GM12891 (cell line): Measurements from ENCODE around the gene GDNF.

Source experiments
- DNase-seq: peaks from one replicate; pipeline ENCODE4 v3.0.0; 2011; ENCODE audit warnings: low spot score; ENCODE audit not compliant: insufficient read length
- FAIRE-seq: peaks from 2 replicates; lab custom pipeline; 2011; peaks lifted over from hg19 to GRCh38; lab: Jason Lieb, UNC
- PAX5 ChIP-seq: IDR thresholded peaks from 2 replicates; pipeline ENCODE4 v1.6.1; 2011; ENCODE audit warnings: low read length, moderate library complexity, mild to moderate bottlenecking; ENCODE audit not compliant: insufficient read depth, severe bottlenecking
- POLR2A ChIP-seq: IDR thresholded peaks from 2 replicates; pipeline ENCODE4 v1.6.1; 2011; ENCODE audit warnings: low read depth, low read length, control low read depth
- POLR2AphosphoS5 ChIP-seq: IDR thresholded peaks from 2 replicates; pipeline ENCODE4 v1.6.1; 2011; ENCODE audit warnings: low read depth, low read length, control low read depth
- POU2F2 ChIP-seq: IDR thresholded peaks from 2 replicates; pipeline ENCODE4 v1.6.1; 2011; ENCODE audit warnings: low read depth, mild to moderate bottlenecking, control low read depth, low read length, moderate library complexity
- SPI1 ChIP-seq: IDR thresholded peaks from 2 replicates; pipeline ENCODE4 v1.6.1; 2011; ENCODE audit warnings: low read depth, low read length, control low read depth
- TAF1 ChIP-seq: IDR thresholded peaks from 2 replicates; pipeline ENCODE4 v1.6.1; 2011; ENCODE audit warnings: low read depth, low read length, control low read depth

GDNF gene

DNA sequence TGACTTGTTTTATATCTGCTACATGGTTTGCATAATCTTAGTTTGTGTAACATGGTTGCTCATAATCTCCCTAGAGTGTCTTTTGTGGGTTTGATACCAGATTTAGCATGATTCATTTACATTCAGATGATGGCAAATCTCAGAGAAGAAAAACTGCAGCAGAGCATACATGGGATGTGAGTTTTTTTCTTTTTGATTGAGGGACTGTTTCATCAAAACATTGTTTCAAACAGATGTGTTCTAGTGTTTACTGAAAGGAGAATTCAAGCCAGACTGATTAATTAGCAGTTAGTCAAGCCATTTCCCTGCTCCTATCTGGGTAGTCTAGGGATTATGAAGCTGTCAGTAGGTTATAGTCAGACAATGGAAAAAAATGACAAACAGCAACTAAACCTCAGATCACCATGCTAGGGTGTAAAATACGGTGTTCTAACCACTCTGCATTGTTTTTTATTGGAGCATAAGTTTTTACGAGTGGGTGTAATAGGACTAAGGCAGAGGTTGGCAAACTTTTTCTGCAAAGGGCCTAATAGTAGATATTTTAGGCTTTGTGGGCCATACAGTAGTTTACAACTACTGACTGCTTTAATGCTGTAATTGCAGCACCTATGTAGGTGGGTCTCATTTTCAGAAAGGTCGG lies 10.5 kb upstream of the GDNF start:
- no peak for TF ChIP-seq TAF1
- no peak for TF ChIP-seq POLR2A
- no peak for TF ChIP-seq POU2F2
- TF ChIP-seq PAX5, result no peak
- TF ChIP-seq SPI1, result no peak
- TF ChIP-seq POLR2AphosphoS5, result no peak
- FAIRE-seq (no peak), DNase-seq (no peak)

DNA sequence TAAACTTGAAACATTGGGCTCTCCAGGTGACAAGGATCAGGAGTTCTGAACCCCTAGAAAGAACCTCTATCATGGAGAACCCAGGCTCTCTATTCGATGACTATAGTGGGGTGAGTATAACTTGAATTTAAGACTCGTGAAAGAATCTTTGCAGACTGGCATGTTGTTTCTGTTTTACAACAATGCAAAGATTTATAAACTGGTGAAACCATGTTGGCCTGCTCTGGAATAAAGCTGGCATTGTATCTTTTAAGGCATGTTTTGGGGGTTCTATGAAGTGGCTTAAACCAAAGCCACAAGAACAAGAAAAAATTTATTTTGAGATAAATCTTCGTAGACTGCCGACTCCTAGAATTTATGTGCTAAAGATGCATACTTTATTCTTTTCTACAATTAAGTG lies 9.8 kb upstream of the GDNF start:
- TF ChIP-seq SPI1, result no peak
- FAIRE-seq (no peak), DNase-seq (no peak)

DNA sequence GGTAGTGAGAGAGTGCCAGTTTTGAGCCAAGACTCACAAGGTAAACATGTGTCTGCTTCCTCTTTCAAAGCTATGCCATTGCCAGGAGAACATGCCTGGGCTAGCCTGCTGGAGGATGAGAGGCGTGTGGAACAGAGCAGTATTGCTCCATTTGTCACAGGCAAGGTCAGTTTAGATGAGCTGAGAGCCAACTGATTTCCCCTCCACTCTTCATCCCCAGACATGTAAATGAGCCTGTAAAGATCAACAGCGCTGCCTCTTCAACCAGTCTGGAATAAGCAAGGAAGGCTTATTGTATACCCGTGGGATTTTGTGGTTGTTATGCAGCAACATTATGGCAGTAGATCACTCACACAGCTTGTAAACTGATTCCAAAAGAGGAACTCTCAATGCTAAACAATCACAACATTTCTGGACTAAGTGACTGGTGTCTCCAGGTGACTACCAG lies 8.2 kb upstream of the GDNF start:
- FAIRE-seq (peak; percentile 45), DNase-seq (no peak)
- TF ChIP-seq POLR2A (no peak), SPI1 (peak; percentile 52; the same call in 1 of the 2 replicates)

DNA sequence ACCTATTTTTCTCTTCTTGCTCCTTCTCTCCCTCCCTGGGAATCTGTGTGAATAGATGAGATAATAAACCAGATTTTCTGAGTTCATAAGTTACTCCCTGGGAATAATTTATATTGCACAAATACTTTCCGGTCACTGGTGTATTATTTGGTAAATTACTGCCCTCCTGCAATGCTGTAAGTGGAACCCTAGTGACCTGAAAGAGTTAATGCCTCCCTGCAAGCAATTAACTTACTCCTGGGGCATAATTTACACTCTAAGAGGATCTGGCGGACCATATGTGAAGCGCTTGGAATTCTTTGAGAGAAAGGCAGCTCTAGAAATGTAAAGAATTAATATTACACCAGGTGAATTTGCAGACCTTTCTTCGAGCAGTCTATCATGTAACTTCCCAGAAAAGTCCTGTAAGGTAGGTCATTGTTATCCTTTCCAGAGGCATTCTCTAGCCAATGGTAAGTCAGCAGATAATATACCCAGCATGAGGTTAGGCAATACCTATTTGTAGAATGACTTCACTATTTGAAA lies 7.0 kb upstream of the GDNF start:
- DNase-seq (no peak), FAIRE-seq (no peak)
- TF ChIP-seq TAF1 (no peak), POLR2A (no peak), PAX5 (no peak), POU2F2 (no peak), SPI1 (no peak), POLR2AphosphoS5 (no peak)

DNA sequence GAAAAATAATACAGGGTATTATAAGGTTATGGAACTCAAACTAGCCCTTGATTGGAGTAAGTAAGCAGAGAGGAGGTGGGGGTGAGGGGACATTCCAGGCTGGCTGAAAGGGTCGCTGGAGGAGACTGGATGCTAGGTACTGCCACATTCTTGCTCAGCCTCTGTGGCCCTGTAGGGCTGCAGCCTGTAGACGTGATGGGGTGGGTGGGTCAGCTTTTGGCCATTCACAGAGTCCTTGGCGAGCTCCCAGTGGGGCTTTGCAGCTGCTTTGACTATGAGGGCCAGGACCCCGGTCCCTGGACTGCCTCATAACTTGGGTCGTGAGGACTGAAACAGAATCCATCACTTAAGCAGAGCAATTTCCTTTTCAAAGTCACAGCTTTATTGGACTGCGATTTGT lies 4.2 kb upstream of the GDNF start:
- FAIRE-seq (no peak), DNase-seq (no peak)
- TF ChIP-seq TAF1, result no peak
- no peak for TF ChIP-seq SPI1
- TF ChIP-seq POLR2AphosphoS5, result no peak
- no peak for TF ChIP-seq POU2F2
- no peak for TF ChIP-seq POLR2A
- TF ChIP-seq PAX5, result no peak

DNA sequence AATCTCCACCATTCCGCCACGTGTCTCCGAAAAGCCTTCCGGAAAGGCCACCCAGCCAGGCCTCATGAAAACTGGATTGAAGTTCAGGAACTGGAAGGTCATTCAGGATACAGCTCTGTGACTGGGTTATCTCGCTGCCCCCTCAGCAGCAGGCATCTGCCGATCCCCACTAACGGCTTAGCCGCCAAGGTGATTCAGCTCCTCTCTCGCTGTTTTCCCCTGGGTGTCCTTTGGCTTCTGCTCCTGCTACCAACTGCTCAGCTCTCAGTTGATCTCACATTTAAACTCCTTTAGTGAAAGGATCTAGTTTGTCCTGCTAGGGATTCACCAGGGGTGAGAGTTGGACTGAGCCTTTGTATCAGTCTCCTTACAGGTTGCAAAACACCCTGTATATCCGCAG lies 2.2 kb upstream of the GDNF start:
- DNase-seq (no peak), FAIRE-seq (no peak)
- TF ChIP-seq SPI1 (no peak), POLR2A (no peak), PAX5 (no peak), POU2F2 (no peak), POLR2AphosphoS5 (no peak), TAF1 (no peak)

DNA sequence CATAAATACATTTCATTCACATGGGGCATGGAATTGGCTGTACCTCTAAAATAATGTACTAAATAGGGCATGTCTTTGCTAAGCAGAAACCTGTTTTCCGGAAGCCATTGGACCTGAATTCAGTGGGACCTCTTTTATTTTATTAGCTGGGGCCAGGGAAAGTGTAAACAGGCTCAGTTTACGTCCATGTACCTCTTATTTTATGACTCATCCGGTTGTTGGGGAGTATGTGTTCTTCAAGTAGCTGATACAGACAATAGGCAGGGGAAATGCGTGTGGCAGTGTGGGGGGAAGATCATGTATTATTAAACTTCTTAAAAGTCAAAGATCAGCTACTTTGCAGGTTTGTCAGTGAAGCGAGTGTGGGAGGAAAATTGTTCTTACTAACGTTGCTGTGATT lies 1.4 kb upstream of the GDNF start:
- no peak for TF ChIP-seq PAX5
- no peak for TF ChIP-seq POLR2A
- TF ChIP-seq POU2F2, result no peak
- no peak for TF ChIP-seq SPI1
- TF ChIP-seq TAF1, result no peak
- no peak for TF ChIP-seq POLR2AphosphoS5
- no peak for DNase-seq
- no peak for FAIRE-seq

DNA sequence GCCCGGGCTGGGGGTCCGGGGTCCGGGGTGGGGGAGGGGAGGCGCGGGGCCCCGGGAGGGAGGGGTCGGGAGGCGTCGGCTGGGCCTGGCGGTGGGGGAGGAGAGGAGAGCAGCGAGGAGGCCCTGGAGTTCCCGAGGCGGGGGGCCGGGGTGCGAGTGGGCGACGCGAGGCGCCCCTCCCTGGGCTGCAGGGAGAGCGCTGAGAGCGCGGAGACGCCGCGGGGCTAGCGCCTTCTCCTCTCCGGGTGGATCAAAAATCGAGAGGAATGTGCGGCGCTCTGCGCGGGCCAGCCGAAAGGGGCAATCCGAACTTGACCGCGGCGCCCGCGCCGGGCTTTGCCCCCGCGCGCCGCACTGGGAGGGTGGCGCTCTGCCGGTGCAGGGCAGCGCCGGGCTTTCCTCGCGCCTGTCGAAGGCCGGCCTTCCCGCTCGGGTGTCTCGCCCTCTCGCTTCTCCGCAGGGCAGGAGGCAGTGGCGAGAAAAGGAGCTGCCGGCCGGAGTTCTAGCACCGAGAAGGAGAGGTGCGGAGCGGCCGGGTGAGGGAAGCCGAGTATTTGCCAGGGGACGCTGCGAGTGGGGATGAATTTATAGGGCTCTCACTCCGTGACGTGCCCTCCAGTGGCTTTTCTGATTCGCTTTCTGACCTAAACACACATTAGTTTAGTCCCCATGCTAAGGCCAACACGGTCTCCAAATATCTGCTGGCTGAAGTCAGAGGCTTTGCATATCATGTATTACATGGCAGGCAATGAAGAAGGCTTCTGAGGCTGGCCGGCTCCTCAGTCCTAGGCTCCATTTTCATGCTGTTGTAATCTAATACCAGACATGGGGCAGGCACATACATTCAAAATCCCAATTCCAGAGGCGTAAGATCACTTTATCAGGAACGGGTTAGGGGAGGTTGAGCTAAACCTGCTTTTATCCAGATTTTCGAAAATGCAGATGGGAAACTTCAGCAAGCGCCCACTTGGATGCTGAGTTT lies 503 bp upstream of the GDNF start:
- FAIRE-seq (no peak), DNase-seq (peak; percentile 12)
- TF ChIP-seq POU2F2 (no peak), TAF1 (no peak), SPI1 (no peak), POLR2AphosphoS5 (no peak), PAX5 (no peak), POLR2A (no peak)

DNA sequence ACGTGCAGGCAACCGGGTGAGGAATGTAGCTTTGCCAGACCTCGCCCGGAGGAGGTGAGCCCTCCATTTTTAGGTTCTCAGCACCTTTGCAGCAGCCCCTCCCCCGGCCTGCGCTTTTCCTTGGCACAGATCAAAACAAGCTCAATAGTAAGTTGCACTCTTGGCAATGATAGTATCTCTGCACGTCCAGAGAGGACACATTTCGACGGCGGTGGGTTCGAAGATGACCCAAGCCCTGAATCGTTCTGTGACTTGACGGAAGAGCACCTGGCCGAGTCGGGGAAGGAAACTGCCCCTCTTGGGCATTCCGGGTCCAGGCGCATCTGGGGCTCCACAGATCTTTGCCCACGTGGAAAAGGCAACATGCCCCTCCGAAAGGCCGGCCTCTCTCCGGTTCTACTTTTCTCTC lies 904 bp downstream of the GDNF start:
- DNase-seq (no peak), FAIRE-seq (no peak)
- no peak for TF ChIP-seq SPI1
- no peak for TF ChIP-seq POU2F2
